SJSA1 (cell line): ENCODE data around the gene CAMKMT. TPM values are rescaled to one million over a fixed set of nuclear protein-coding genes. Genes with fewer than 3 reads are reported as not detected.

Experiments used
- DNase-seq, 2 experiments: peaks; one replicate each; pipeline ENCODE4 v3.0.0-alpha.2; 2015 to 2020; ENCODE audit warnings: low spot score in 2 of 2, low read depth in 1 of 2
- H3K27ac ChIP-seq: fragments of 250-450 bp; sonication (Bioruptor Pico); 2 replicates; pipeline ENCODE4 v1.5.1; 2020; ENCODE audit warnings: mild to moderate bottlenecking, moderate library complexity
- H3K27me3 ChIP-seq: fragments of 250-450 bp; sonication (Bioruptor Pico); replicated peaks from 2 replicates; pipeline ENCODE4 v1.5.1; 2020; ENCODE audit warnings: mild to moderate bottlenecking, moderate library complexity
- H3K36me3 ChIP-seq: fragments of 250-450 bp; sonication (Bioruptor Pico); 2 replicates; pipeline ENCODE4 v1.5.1; 2020; ENCODE audit warnings: mild to moderate bottlenecking
- H3K4me1 ChIP-seq: fragments of 250-450 bp; sonication (Bioruptor Pico); replicated peaks from 2 replicates; pipeline ENCODE4 v1.6.1; 2021; ENCODE audit warnings: mild to moderate bottlenecking
- H3K4me3 ChIP-seq: fragments of 250-450 bp; sonication (Bioruptor Pico); 2 replicates; pipeline ENCODE4 v1.5.1; 2020; ENCODE audit warnings: mild to moderate bottlenecking
- H3K9me3 ChIP-seq: fragments of 250-450 bp; sonication (Bioruptor Pico); replicated peaks from 2 replicates; pipeline ENCODE4 v1.5.1; 2020; ENCODE audit warnings: mild to moderate bottlenecking
- total RNA-seq: library from RNA; depleted of rRNA; stranded (reverse); fragments of >200 nt; shearing (Covaris generic); gene quantifications from 2 replicates; pipeline ENCODE4 v1.2.3, GENCODE V29; 2014

Gene CAMKMT
- total RNA-seq, 1 experiment from 2014 or later: 4.7 TPM

GRCh38 chr2:44718431-44718830 is 356.7 kb downstream of the CAMKMT start:
- Histone ChIP-seq H3K4me3 (no peak overlapping the region), H3K36me3 (no peaks in the 10 kb centered on the region), H3K27me3 (no peaks in the 10 kb centered on the region), H3K9me3 (no peaks in the 10 kb centered on the region), H3K27ac (no peak overlapping the region), H3K4me1 (no peaks in the 10 kb centered on the region)
- no peak for DNase-seq

GRCh38 chr2:44719562-44719961 is 357.8 kb downstream of the CAMKMT start:
- no peak overlapping the region for H3K27ac ChIP-seq
- no peaks in the 10 kb centered on the region for H3K4me1 ChIP-seq
- DNase-seq: no peak
- no peaks in the 10 kb centered on the region for H3K27me3 ChIP-seq
- H3K36me3 ChIP-seq: no peaks in the 10 kb centered on the region
- no peaks in the 10 kb centered on the region for H3K9me3 ChIP-seq
- H3K4me3 ChIP-seq: no peak overlapping the region

- peaks cover 4% of the 10 kb centered on the region; the same call in 1 of the 2 replicates for H3K27me3 ChIP-seq
- no peaks in the 10 kb centered on the region for H3K36me3 ChIP-seq
- H3K4me3 ChIP-seq: no peak overlapping the region
- DNase-seq: no peak
- no peak overlapping the region for H3K27ac ChIP-seq
- H3K4me1 ChIP-seq: no peaks in the 10 kb centered on the region
- H3K9me3 ChIP-seq: no peaks in the 10 kb centered on the region
Measured at GRCh38 chr2:44722026-44722625, 360.4 kb downstream of the CAMKMT start.

- H3K27ac ChIP-seq: no peak overlapping the region
- H3K9me3 ChIP-seq: no peaks in the 10 kb centered on the region
- peaks cover 4% of the 10 kb centered on the region; the same call in 1 of the 2 replicates for H3K27me3 ChIP-seq
- H3K36me3 ChIP-seq: no peaks in the 10 kb centered on the region
- H3K4me3 ChIP-seq: no peak overlapping the region
- no peak for DNase-seq
- no peaks in the 10 kb centered on the region for H3K4me1 ChIP-seq
Measured at GRCh38 chr2:44723921-44724320, 362.2 kb downstream of the CAMKMT start.

GRCh38 chr2:44730593-44730992 is 368.8 kb downstream of the CAMKMT start:
- Histone ChIP-seq H3K27me3 (peaks cover 4% of the 10 kb centered on the region; the same call in 1 of the 2 replicates), H3K36me3 (no peaks in the 10 kb centered on the region), H3K27ac (no peak overlapping the region), H3K9me3 (no peaks in the 10 kb centered on the region), H3K4me3 (no peak overlapping the region), H3K4me1 (no peaks in the 10 kb centered on the region)
- no peak for DNase-seq

- no peaks in the 10 kb centered on the region for H3K36me3 ChIP-seq
- H3K9me3 ChIP-seq: no peaks in the 10 kb centered on the region
- H3K27ac ChIP-seq: no peak overlapping the region
- H3K27me3 ChIP-seq: no peaks in the 10 kb centered on the region
- no peaks in the 10 kb centered on the region for H3K4me1 ChIP-seq
- H3K4me3 ChIP-seq: no peak overlapping the region
- no peak for DNase-seq
Measured at GRCh38 chr2:44731505-44731904, 369.8 kb downstream of the CAMKMT start.

- Histone ChIP-seq H3K27ac (no peak overlapping the region), H3K4me3 (no peak overlapping the region), H3K9me3 (0 out of 2 replicates have a peak, but pooled peaks cover 2% of the 10 kb centered on the region), H3K27me3 (no peaks in the 10 kb centered on the region), H3K4me1 (no peaks in the 10 kb centered on the region), H3K36me3 (no peaks in the 10 kb centered on the region)
- no peak for DNase-seq
Measured at GRCh38 chr2:44736270-44736942, 374.7 kb downstream of the CAMKMT start.

- H3K4me1 ChIP-seq: no peaks in the 10 kb centered on the region
- H3K36me3 ChIP-seq: no peaks in the 10 kb centered on the region
- H3K27me3 ChIP-seq: 0 out of 2 replicates have a peak, but pooled peaks cover 5% of the 10 kb centered on the region
- no peak for DNase-seq
- no peak overlapping the region for H3K27ac ChIP-seq
- H3K4me3 ChIP-seq: no peak overlapping the region
- H3K9me3 ChIP-seq: 0 out of 2 replicates have a peak, but pooled peaks cover 2% of the 10 kb centered on the region
Measured at GRCh38 chr2:44740678-44741077, 378.9 kb downstream of the CAMKMT start.

GRCh38 chr2:44741507-44741906 is 379.8 kb downstream of the CAMKMT start:
- H3K9me3 ChIP-seq: 0 out of 2 replicates have a peak, but pooled peaks cover 2% of the 10 kb centered on the region
- H3K27ac ChIP-seq: no peak overlapping the region
- DNase-seq: no peak
- 0 out of 2 replicates have a peak, but pooled peaks cover 5% of the 10 kb centered on the region for H3K27me3 ChIP-seq
- H3K4me1 ChIP-seq: no peaks in the 10 kb centered on the region
- no peaks in the 10 kb centered on the region for H3K36me3 ChIP-seq
- H3K4me3 ChIP-seq: no peak overlapping the region

- Histone ChIP-seq H3K9me3 (0 out of 2 replicates have a peak, but pooled peaks cover 2% of the 10 kb centered on the region), H3K27me3 (0 out of 2 replicates have a peak, but pooled peaks cover 5% of the 10 kb centered on the region), H3K4me1 (no peaks in the 10 kb centered on the region), H3K36me3 (no peaks in the 10 kb centered on the region), H3K27ac (no peak overlapping the region), H3K4me3 (no peak overlapping the region)
- DNase-seq: no peak
Measured at GRCh38 chr2:44742057-44742456, 380.3 kb downstream of the CAMKMT start.

- DNase-seq: no peak
Measured at GRCh38 chr2:44743473-44743872, 381.7 kb downstream of the CAMKMT start.

GRCh38 chr2:44744961-44745892 is 383.5 kb downstream of the CAMKMT start:
- no peaks in the 10 kb centered on the region for H3K9me3 ChIP-seq
- no peak overlapping the region for H3K27ac ChIP-seq
- H3K36me3 ChIP-seq: no peaks in the 10 kb centered on the region
- H3K4me1 ChIP-seq: no peaks in the 10 kb centered on the region
- 0 out of 2 replicates have a peak, but pooled peaks cover 5% of the 10 kb centered on the region for H3K27me3 ChIP-seq
- H3K4me3 ChIP-seq: no peak overlapping the region
- DNase-seq: no peak

More at GRCh38 chr2:44743473-44743872, 381.7 kb downstream of the CAMKMT start:
- 0 out of 2 replicates have a peak, but pooled peaks cover 5% of the 10 kb centered on the region for H3K27me3 ChIP-seq
- H3K4me1 ChIP-seq: no peaks in the 10 kb centered on the region
- no peaks in the 10 kb centered on the region for H3K9me3 ChIP-seq
- H3K27ac ChIP-seq: no peak overlapping the region
- H3K36me3 ChIP-seq: no peaks in the 10 kb centered on the region
- no peak overlapping the region for H3K4me3 ChIP-seq

GRCh38 chr2:44745922-44746766 is 384.4 kb downstream of the CAMKMT start:
- no peak for DNase-seq
- H3K27ac ChIP-seq: no peak overlapping the region
- H3K36me3 ChIP-seq: no peaks in the 10 kb centered on the region

More at GRCh38 chr2:44745922-44746766, 384.4 kb downstream of the CAMKMT start:
- Histone ChIP-seq H3K4me3 (no peak overlapping the region), H3K27me3 (0 out of 2 replicates have a peak, but pooled peaks cover 5% of the 10 kb centered on the region), H3K9me3 (no peaks in the 10 kb centered on the region), H3K4me1 (no peaks in the 10 kb centered on the region)
